GM12878 (cell line): ENCODE data around the gene DBN1. TPM values are rescaled to one million over a fixed set of nuclear protein-coding genes. Genes with fewer than 3 reads are reported as not detected.

Source experiments
- ATAC-seq: fragments of 200-7000 bp; cut with Tn5 transposase; 3 replicates; pipeline ENCODE4 v1.9.1; 2020; ENCODE audit warnings: mild to moderate bottlenecking, moderate library complexity
- BruUV-seq: library from RNA; stranded (reverse); fragments of 400-500 nt; replicated peaks from 2 replicates; lab custom pipeline; 2021; lab: Mats Ljungman, UMichigan
- CTCF ChIA-PET: fragments of 300-600 bp; sonication (Branson Sonifier 250); formaldehyde crosslinking; extraction: SDS; loops from one replicate; lab custom pipeline; 2021; ENCODE audit warnings: inconsistent platforms; lab: Yijun Ruan, JAX
- POLR2A ChIA-PET: fragments of 350-600 bp; formaldehyde crosslinking; extraction: SDS; loops from one replicate; lab custom pipeline; 2021; ENCODE audit warnings: inconsistent platforms; lab: Charles Lee
- RAD21 ChIA-PET: fragments of 300-600 bp; sonication (Branson Sonifier 250); formaldehyde crosslinking; loops from one replicate; lab custom pipeline; 2023; ENCODE audit warnings: antibody characterized with exemption; ENCODE audit not compliant: unreplicated experiment; lab: Charles Lee
- SMC1A ChIA-PET: fragments of 300-600 bp; sonication (Branson Sonifier 250); formaldehyde crosslinking; loops from one replicate; lab custom pipeline; 2023; ENCODE audit not compliant: unreplicated experiment, uncharacterized antibody; lab: Charles Lee
- DNase-seq: peaks from one replicate; pipeline ENCODE4 v3.0.0-alpha.2; 2011; ENCODE audit warnings: low read depth, low spot score
- FAIRE-seq: peaks from 3 replicates; lab custom pipeline; 2011; peaks lifted over from hg19 to GRCh38; lab: Jason Lieb, UNC
- H2AFZ ChIP-seq: 2 replicates; pipeline ENCODE4 v1.6.0; 2011; ENCODE audit warnings: low read depth, low read length, control low read depth; ENCODE audit not compliant: control insufficient read depth
- H3K27ac ChIP-seq: 2 replicates; pipeline ENCODE4 v1.5.1; 2011; ENCODE audit warnings: control low read depth; ENCODE audit not compliant: control insufficient read depth, insufficient read depth
- H3K27me3 ChIP-seq, 2 experiments: replicated peaks in 1 of 2; 2 replicates each; pipeline versions ENCODE4 v1.6.0 to v1.6.1; 2011; ENCODE audit warnings: low read length in 1 of 2; ENCODE audit not compliant: control insufficient read depth in 2 of 2, insufficient read depth in 2 of 2
- H3K36me3 ChIP-seq, 2 experiments: 2 replicates each; pipeline ENCODE4 v1.5.1; 2011; ENCODE audit warnings: low read length in 1 of 2; ENCODE audit not compliant: control insufficient read depth in 2 of 2, insufficient read depth in 2 of 2
- H3K4me1 ChIP-seq: 2 replicates; pipeline ENCODE4 v1.6.1; 2011; ENCODE audit warnings: mild to moderate bottlenecking, low read length, moderate library complexity, mixed read lengths; ENCODE audit not compliant: control insufficient read depth, insufficient read depth
- H3K4me2 ChIP-seq: 2 replicates; pipeline ENCODE4 v1.6.0; 2011; ENCODE audit warnings: control low read depth; ENCODE audit not compliant: control insufficient read depth, insufficient read depth
- H3K4me3 ChIP-seq: fragments of 200-600 bp; sonication (generic); 2 replicates; pipeline ENCODE4 v1.5.1; 2016
- H3K79me2 ChIP-seq: 2 replicates; pipeline ENCODE4 v1.6.0; 2011; ENCODE audit warnings: low read length; ENCODE audit not compliant: control insufficient read depth, insufficient read depth
- H3K9ac ChIP-seq: 2 replicates; pipeline ENCODE4 v1.8.0; 2011; ENCODE audit warnings: low read length, control low read depth, mixed read lengths; ENCODE audit not compliant: control insufficient read depth, insufficient read depth
- H3K9me3 ChIP-seq: replicated peaks from 3 replicates; pipeline ENCODE4 v1.5.1; 2011; ENCODE audit warnings: mild to moderate bottlenecking, low read length; ENCODE audit not compliant: control insufficient read depth, insufficient read depth
- H4K20me1 ChIP-seq: 2 replicates; pipeline ENCODE4 v1.6.0; 2011; ENCODE audit not compliant: control insufficient read depth, insufficient read depth
- GATAD2B ChIP-seq: fragments of 450-650 bp; conservative IDR thresholded peaks from 2 replicates; pipeline ENCODE4 v1.6.1; 2017; ENCODE audit warnings: low read depth, mild to moderate bottlenecking, moderate library complexity
- HSF1 ChIP-seq: fragments of 150-350 bp; IDR thresholded peaks from 2 replicates; pipeline ENCODE4 v1.6.1; 2014; ENCODE audit warnings: mild to moderate bottlenecking, low read depth, low read length
- IKZF1 ChIP-seq: fragments of 450-650 bp; conservative IDR thresholded peaks from 2 replicates; pipeline ENCODE4 v1.6.1; 2017; ENCODE audit warnings: antibody characterized with exemption, mild to moderate bottlenecking
- MTA2 ChIP-seq: fragments of 450-650 bp; IDR thresholded peaks from 2 replicates; pipeline ENCODE4 v1.6.1; 2016; ENCODE audit warnings: low read depth, mild to moderate bottlenecking, moderate library complexity
- MYB ChIP-seq: fragments of 150-350 bp; IDR thresholded peaks from 2 replicates; pipeline ENCODE4 v1.6.1; 2014; ENCODE audit warnings: mild to moderate bottlenecking, low read depth, low read length, borderline replicate concordance
- NBN ChIP-seq: fragments of 450-650 bp; IDR thresholded peaks from 2 replicates; pipeline ENCODE4 v1.6.1; 2016
- NR2C1 ChIP-seq: fragments of 450-650 bp; IDR thresholded peaks from 2 replicates; pipeline ENCODE4 v1.6.1; 2017; ENCODE audit warnings: antibody characterized with exemption, mild to moderate bottlenecking, moderate library complexity
- POLR2AphosphoS5 ChIP-seq: IDR thresholded peaks from 2 replicates; pipeline ENCODE4 v1.6.1; 2011; ENCODE audit warnings: mild to moderate bottlenecking, low read length, inconsistent platforms
- RBBP5 ChIP-seq: fragments of 200-600 bp; sonication (generic); conservative IDR thresholded peaks from 2 replicates; pipeline ENCODE4 v1.6.1; 2016
- RELA ChIP-seq: fragments of 450-650 bp; IDR thresholded peaks from 2 replicates; pipeline ENCODE4 v1.8.0; 2014; ENCODE audit warnings: borderline replicate concordance; ENCODE audit not compliant: partially characterized antibody
- SIN3A ChIP-seq: IDR thresholded peaks from 2 replicates; pipeline ENCODE4 v1.6.1; 2012; ENCODE audit warnings: low read depth, low read length, improper control_type of control experiment
- STAT3 ChIP-seq: IDR thresholded peaks from 2 replicates; pipeline ENCODE4 v1.6.1; 2011; ENCODE audit warnings: low read depth, low read length, improper control_type of control experiment
- YY1 ChIP-seq: IDR thresholded peaks from 2 replicates; pipeline ENCODE4 v1.6.1; 2011; ENCODE audit warnings: low read depth, mild to moderate bottlenecking, low read length
- WGBS: methylation state at CpG from one replicate; pipeline ENCODE4 v1.1.6; 2016; ENCODE audit warnings: low lambda C conversion rate; ENCODE audit not compliant: insufficient replicate concordance, insufficient coverage; ENCODE audit errors: missing lambda C conversion rate; 5-methylcytosine and 5-hydroxymethylcytosine counted together
- in situ Hi-C: fragments of 300-500 bp; cut with MboI; formaldehyde crosslinking; loops from 9 replicates; pipeline ENCODE4 v1.14.3; 2018; ENCODE audit warnings: mixed read lengths
- intact Hi-C: fragments of 100-400 bp; cut with micrococcal nuclease; formaldehyde crosslinking; loops from one replicate; pipeline ENCODE4 v1.14.2; 2022; ENCODE audit not compliant: unreplicated experiment
- polyA plus RNA-seq, 11 experiments: library from polyadenylated mRNA; depleted of rRNA in 4 of 11; unstranded in 6 of 11; stranded (reverse) in 5 of 11; fragments of >200 nt; fragmentation: Nextera tagmentation in 4 of 11; fragmentation: Illumina TruSeq in 1 of 11; extraction: Ambion mirVana in 4 of 11; extraction: Trizol in 1 of 11; gene quantifications; 1 replicate in 1 of 11; 2 replicates in 10 of 11; pipeline versions ENCODE4 v1.2.1 to v1.2.3, GENCODE V29; 2011 to 2016; ENCODE audit warnings: inconsistent platforms in 2 of 11, missing spikeins in 2 of 11, low read depth in 1 of 11
- total RNA-seq, 4 experiments: library from RNA; depleted of rRNA in 3 of 4; stranded (reverse); fragments of >200 nt in 3 of 4; fragmentation: Illumina TruSeq in 1 of 4; extraction: Trizol in 1 of 4; gene quantifications; 2 replicates each; pipeline versions ENCODE4 v1.2.1 to v1.2.3, GENCODE V29; 2013 to 2021
- TF ChIP-seq, protein P1 (sequence below): IDR thresholded peaks from 2 replicates; pipeline ENCODE4 v1.6.1; 2012; ENCODE audit warnings: low read length, inconsistent platforms

Gene DBN1
- total and polyA plus RNA-seq, 10 of the 15 experiments (the other 5 are each of a cell fraction or from before 2014, with no cell fraction given) = 0.18 to 81.0 (median 27.9) TPM

DNA sequence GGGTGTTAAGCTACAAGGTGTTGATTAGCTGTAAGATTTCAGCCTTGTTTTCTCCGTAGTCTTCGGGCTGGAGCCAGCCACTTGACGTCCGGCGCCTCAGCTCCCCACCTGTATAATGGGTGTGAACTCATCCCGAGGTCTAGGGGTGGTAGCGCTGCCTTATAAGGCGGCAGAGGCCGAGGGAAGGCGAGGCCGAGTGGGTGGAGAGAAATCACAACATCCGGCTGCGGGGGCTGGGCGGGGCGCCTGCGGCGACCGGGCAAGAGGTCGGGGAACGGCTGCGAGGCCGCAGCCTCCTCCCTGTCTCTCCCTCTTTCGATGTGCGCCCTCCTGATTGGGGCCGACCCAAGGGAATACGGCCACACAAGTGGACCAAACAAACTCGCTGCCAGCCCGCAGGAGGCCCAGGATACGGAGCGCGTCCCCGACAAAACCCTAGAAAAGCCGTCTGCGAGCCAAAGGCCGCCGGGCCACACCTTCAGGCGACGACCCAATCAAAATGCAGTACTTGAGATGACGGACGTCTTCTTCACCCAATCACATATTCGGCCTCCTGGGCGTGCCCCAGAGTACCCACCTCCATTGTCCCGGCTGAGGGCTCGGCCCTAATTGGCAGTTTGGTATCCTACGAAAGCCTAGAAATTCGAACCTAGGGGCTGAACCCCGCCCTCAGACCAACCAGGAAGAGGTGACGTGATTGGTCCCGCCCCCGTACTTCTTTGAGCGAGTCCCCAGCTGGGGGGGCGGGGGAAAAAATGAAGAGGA lies 47.5 kb downstream of the DBN1 start (continued):
- TF ChIP-seq HSF1 (no peak), YY1 (peak; percentile 71), IKZF1 (peak; percentile 90), RBBP5 (no peak), RELA (peak; percentile 80), STAT3 (no peak), NBN (peak; percentile 72), POLR2AphosphoS5 (peak; percentile 92), MYB (no peak)

GRCh38 chr5:177425196-177425800 lies 48.1 kb downstream of the DBN1 start:
- H4K20me1 ChIP-seq = no peaks in the 10 kb centered on the region
- FAIRE-seq = no peak
- peak overlapping the region; percentile 99 for H3K27ac ChIP-seq
- ChIA-PET SMC1A (interaction anchor here (0.7 to 7.5 kb wide), 7 partner anchors 9 to 26 kb away, joined by 3 to 64 read pairs (median 8); partner anchors contain the start of genes PFN3 and PRR7), RAD21 (interaction anchor here (1.0 to 11.0 kb wide), 6 partner anchors 13 to 61 kb away, joined by 4 to 288 read pairs (median 8); partner anchors contain the start of genes F12 and PRR7), CTCF (interaction anchor here (1.3 to 13.2 kb wide), 7 partner anchors 11 to 76 kb away, joined by 4 to 188 read pairs (median 15); partner anchors contain the start of genes PFN3 and PRR7), POLR2A (interaction anchor here (0.6 to 13.4 kb wide), 9 partner anchors 8 to 691 kb away, joined by 3 to 358 read pairs (median 5); partner anchors contain the start of genes DOK3, F12, PFN3 and PRR7)
- H3K4me3 ChIP-seq = peak overlapping the region; percentile 62; the same call in 1 of the 2 replicates
- H3K79me2 ChIP-seq = peaks cover 37% of the 10 kb centered on the region
- H3K4me1 ChIP-seq = peaks cover 31% of the 10 kb centered on the region
- intact Hi-C loops (no loop called here), in situ Hi-C loops (no loop called here)
- H3K9ac ChIP-seq = peak overlapping the region; percentile 89
- H2AFZ ChIP-seq = peak overlapping the region; percentile 95
- no peaks in the 10 kb centered on the region for H3K27me3 ChIP-seq
- H3K9me3 ChIP-seq = no peaks in the 10 kb centered on the region
- no peaks in the 10 kb centered on the region for H3K36me3 ChIP-seq
- BruUV-seq = TSS peak; percentile 93
- 30% methylated on average over 13 of the region's 13 CpGs for WGBS
- ATAC-seq = no peak
- peak overlapping the region; percentile 100 for H3K4me2 ChIP-seq
- DNase-seq = no peak
- TF ChIP-seq GATAD2B (0 out of 2 replicates have a peak, but pooled peaks have one; percentile 58), SIN3A (0 out of 2 replicates have a peak, but pooled peaks have one; percentile 20), MTA2 (peak; percentile 73), NR2C1 (no peak)
- TF ChIP-seq, protein P1, sequence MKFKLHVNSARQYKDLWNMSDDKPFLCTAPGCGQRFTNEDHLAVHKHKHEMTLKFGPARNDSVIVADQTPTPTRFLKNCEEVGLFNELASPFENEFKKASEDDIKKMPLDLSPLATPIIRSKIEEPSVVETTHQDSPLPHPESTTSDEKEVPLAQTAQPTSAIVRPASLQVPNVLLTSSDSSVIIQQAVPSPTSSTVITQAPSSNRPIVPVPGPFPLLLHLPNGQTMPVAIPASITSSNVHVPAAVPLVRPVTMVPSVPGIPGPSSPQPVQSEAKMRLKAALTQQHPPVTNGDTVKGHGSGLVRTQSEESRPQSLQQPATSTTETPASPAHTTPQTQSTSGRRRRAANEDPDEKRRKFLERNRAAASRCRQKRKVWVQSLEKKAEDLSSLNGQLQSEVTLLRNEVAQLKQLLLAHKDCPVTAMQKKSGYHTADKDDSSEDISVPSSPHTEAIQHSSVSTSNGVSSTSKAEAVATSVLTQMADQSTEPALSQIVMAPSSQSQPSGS = no peak
- TF ChIP-seq, all 136 proteins: peak for 3
